ENCODE results near the gene TAS2R41.

TAS2R41 gene

GRCh38 chr7:143444785-143445184, 32.9 kb upstream of the TAS2R41 start:
- no peaks in the 10 kb centered on the region for H3K27me3 ChIP-seq (ENCODE audit: control insufficient read depth, insufficient read depth, low read length)
- H3K4me3 ChIP-seq (ENCODE audit: low read length), result no peak overlapping the region
- H3K36me3 ChIP-seq (ENCODE audit: control insufficient read depth, insufficient read depth, low read length), result no peaks in the 10 kb centered on the region
- H3K4me1 ChIP-seq (ENCODE audit: control insufficient read depth, insufficient read depth, low read length), result no peaks in the 10 kb centered on the region
- no peaks in the 10 kb centered on the region for H3K9me3 ChIP-seq (ENCODE audit: control insufficient read depth, low read length)
- H3K9ac ChIP-seq (ENCODE audit: low read length), result no peak overlapping the region

GRCh38 chr7:143447466-143447865, 30.2 kb upstream of the TAS2R41 start:
- Histone ChIP-seq H3K36me3 (ENCODE audit: control insufficient read depth, insufficient read depth, low read length) (no peaks in the 10 kb centered on the region), H3K27me3 (ENCODE audit: control insufficient read depth, insufficient read depth, low read length) (no peaks in the 10 kb centered on the region), H3K4me1 (ENCODE audit: control insufficient read depth, insufficient read depth, low read length) (no peaks in the 10 kb centered on the region), H3K9me3 (ENCODE audit: control insufficient read depth, low read length) (no peaks in the 10 kb centered on the region), H3K4me3 (ENCODE audit: low read length) (no peak overlapping the region), H3K9ac (ENCODE audit: low read length) (no peak overlapping the region)

GRCh38 chr7:143448429-143448828, 29.2 kb upstream of the TAS2R41 start:
- no peaks in the 10 kb centered on the region for H3K4me1 ChIP-seq (ENCODE audit: control insufficient read depth, insufficient read depth, low read length)
- no peaks in the 10 kb centered on the region for H3K9me3 ChIP-seq (ENCODE audit: control insufficient read depth, low read length)
- H3K27me3 ChIP-seq (ENCODE audit: control insufficient read depth, insufficient read depth, low read length), result no peaks in the 10 kb centered on the region
- no peaks in the 10 kb centered on the region for H3K36me3 ChIP-seq (ENCODE audit: control insufficient read depth, insufficient read depth, low read length)
- H3K9ac ChIP-seq (ENCODE audit: low read length), result no peak overlapping the region
- H3K4me3 ChIP-seq (ENCODE audit: low read length), result no peak overlapping the region

GRCh38 chr7:143449793-143450192, 27.9 kb upstream of the TAS2R41 start:
- Histone ChIP-seq H3K9me3 (ENCODE audit: control insufficient read depth, low read length) (no peaks in the 10 kb centered on the region), H3K4me3 (ENCODE audit: low read length) (no peak overlapping the region), H3K9ac (ENCODE audit: low read length) (no peak overlapping the region), H3K27me3 (ENCODE audit: control insufficient read depth, insufficient read depth, low read length) (no peaks in the 10 kb centered on the region), H3K36me3 (ENCODE audit: control insufficient read depth, insufficient read depth, low read length) (no peaks in the 10 kb centered on the region), H3K4me1 (ENCODE audit: control insufficient read depth, insufficient read depth, low read length) (no peaks in the 10 kb centered on the region)

- Histone ChIP-seq H3K4me3 (ENCODE audit: low read length) (no peak overlapping the region), H3K36me3 (ENCODE audit: control insufficient read depth, insufficient read depth, low read length) (no peaks in the 10 kb centered on the region), H3K4me1 (ENCODE audit: control insufficient read depth, insufficient read depth, low read length) (no peaks in the 10 kb centered on the region), H3K9ac (ENCODE audit: low read length) (no peak overlapping the region), H3K9me3 (ENCODE audit: control insufficient read depth, low read length) (no peaks in the 10 kb centered on the region), H3K27me3 (ENCODE audit: control insufficient read depth, insufficient read depth, low read length) (no peaks in the 10 kb centered on the region)
Observed at GRCh38 chr7:143451122-143451521, 26.6 kb upstream of the TAS2R41 start.

GRCh38 chr7:143451746-143452145, 25.9 kb upstream of the TAS2R41 start:
- H3K9ac ChIP-seq (ENCODE audit: low read length), result no peak overlapping the region
- H3K36me3 ChIP-seq (ENCODE audit: control insufficient read depth, insufficient read depth, low read length), result no peaks in the 10 kb centered on the region
- no peaks in the 10 kb centered on the region for H3K27me3 ChIP-seq (ENCODE audit: control insufficient read depth, insufficient read depth, low read length)
- no peaks in the 10 kb centered on the region for H3K9me3 ChIP-seq (ENCODE audit: control insufficient read depth, low read length)
- H3K4me3 ChIP-seq (ENCODE audit: low read length), result no peak overlapping the region
- H3K4me1 ChIP-seq (ENCODE audit: control insufficient read depth, insufficient read depth, low read length), result no peaks in the 10 kb centered on the region

GRCh38 chr7:143452495-143452894, 25.2 kb upstream of the TAS2R41 start:
- H3K9me3 ChIP-seq (ENCODE audit: control insufficient read depth, low read length), result no peaks in the 10 kb centered on the region
- no peaks in the 10 kb centered on the region for H3K27me3 ChIP-seq (ENCODE audit: control insufficient read depth, insufficient read depth, low read length)
- H3K4me3 ChIP-seq (ENCODE audit: low read length), result no peak overlapping the region
- no peaks in the 10 kb centered on the region for H3K4me1 ChIP-seq (ENCODE audit: control insufficient read depth, insufficient read depth, low read length)
- H3K9ac ChIP-seq (ENCODE audit: low read length), result no peak overlapping the region
- no peaks in the 10 kb centered on the region for H3K36me3 ChIP-seq (ENCODE audit: control insufficient read depth, insufficient read depth, low read length)

GRCh38 chr7:143454091-143454680, 23.5 kb upstream of the TAS2R41 start:
- H3K36me3 ChIP-seq (ENCODE audit: control insufficient read depth, insufficient read depth, low read length), result no peaks in the 10 kb centered on the region
- H3K9ac ChIP-seq (ENCODE audit: low read length), result no peak overlapping the region
- no peak overlapping the region for H3K4me3 ChIP-seq (ENCODE audit: low read length)
- no peaks in the 10 kb centered on the region for H3K9me3 ChIP-seq (ENCODE audit: control insufficient read depth, low read length)
- H3K4me1 ChIP-seq (ENCODE audit: control insufficient read depth, insufficient read depth, low read length), result no peaks in the 10 kb centered on the region
- no peaks in the 10 kb centered on the region for H3K27me3 ChIP-seq (ENCODE audit: control insufficient read depth, insufficient read depth, low read length)

GRCh38 chr7:143455491-143455890, 22.2 kb upstream of the TAS2R41 start:
- Histone ChIP-seq H3K9ac (ENCODE audit: low read length) (no peak overlapping the region), H3K4me3 (ENCODE audit: low read length) (no peak overlapping the region), H3K4me1 (ENCODE audit: control insufficient read depth, insufficient read depth, low read length) (no peaks in the 10 kb centered on the region)

GRCh38 chr7:143455942-143456341, 21.7 kb upstream of the TAS2R41 start:
- Histone ChIP-seq H3K36me3 (ENCODE audit: control insufficient read depth, insufficient read depth, low read length) (no peaks in the 10 kb centered on the region), H3K9ac (ENCODE audit: low read length) (no peak overlapping the region), H3K4me1 (ENCODE audit: control insufficient read depth, insufficient read depth, low read length) (no peaks in the 10 kb centered on the region), H3K4me3 (ENCODE audit: low read length) (no peak overlapping the region), H3K9me3 (ENCODE audit: control insufficient read depth, low read length) (no peaks in the 10 kb centered on the region), H3K27me3 (ENCODE audit: control insufficient read depth, insufficient read depth, low read length) (no peaks in the 10 kb centered on the region)

More at GRCh38 chr7:143455491-143455890, 22.2 kb upstream of the TAS2R41 start:
- no peaks in the 10 kb centered on the region for H3K27me3 ChIP-seq (ENCODE audit: control insufficient read depth, insufficient read depth, low read length)
- no peaks in the 10 kb centered on the region for H3K36me3 ChIP-seq (ENCODE audit: control insufficient read depth, insufficient read depth, low read length)
- no peaks in the 10 kb centered on the region for H3K9me3 ChIP-seq (ENCODE audit: control insufficient read depth, low read length)

GRCh38 chr7:143456992-143457793, 20.5 kb upstream of the TAS2R41 start:
- no peak overlapping the region for H3K9ac ChIP-seq (ENCODE audit: low read length)
- no peaks in the 10 kb centered on the region for H3K27me3 ChIP-seq (ENCODE audit: control insufficient read depth, insufficient read depth, low read length)
- no peaks in the 10 kb centered on the region for H3K4me1 ChIP-seq (ENCODE audit: control insufficient read depth, insufficient read depth, low read length)
- no peaks in the 10 kb centered on the region for H3K36me3 ChIP-seq (ENCODE audit: control insufficient read depth, insufficient read depth, low read length)
- no peak overlapping the region for H3K4me3 ChIP-seq (ENCODE audit: low read length)
- H3K9me3 ChIP-seq (ENCODE audit: control insufficient read depth, low read length), result no peaks in the 10 kb centered on the region

- Histone ChIP-seq H3K4me3 (ENCODE audit: low read length) (no peak overlapping the region), H3K36me3 (ENCODE audit: control insufficient read depth, insufficient read depth, low read length) (no peaks in the 10 kb centered on the region), H3K9me3 (ENCODE audit: control insufficient read depth, low read length) (no peaks in the 10 kb centered on the region), H3K4me1 (ENCODE audit: control insufficient read depth, insufficient read depth, low read length) (no peaks in the 10 kb centered on the region), H3K9ac (ENCODE audit: low read length) (no peak overlapping the region), H3K27me3 (ENCODE audit: control insufficient read depth, insufficient read depth, low read length) (no peaks in the 10 kb centered on the region)
Observed at GRCh38 chr7:143458263-143458662, 19.4 kb upstream of the TAS2R41 start.

All from mucosa of stomach (tissue), 1 donor.